Activated CD4-positive, alpha-beta T cell treated with anti-CD3 and anti-CD28 coated beads, Interleukin-2, amount 10 ng/mL, durations not matched to agents 24 days and 14 days (primary cell): ENCODE results near the gene P3H2. TPM values are rescaled to one million over a fixed set of nuclear protein-coding genes. Genes with fewer than 3 reads are reported as not detected.

ENCODE experiments used
- DNase-seq: peaks from one replicate; pipeline ENCODE4 v3.0.0; 2022
- H3K27ac Mint-ChIP-seq: one replicate; pipeline ENCODE4 v1.8.0; 2022; ENCODE audit warnings: mild to moderate bottlenecking, mixed read lengths
- H3K27me3 Mint-ChIP-seq: one replicate; pipeline ENCODE4 v1.8.0; 2022; ENCODE audit warnings: mixed read lengths
- H3K36me3 Mint-ChIP-seq: one replicate; pipeline ENCODE4 v1.8.0; 2022; ENCODE audit warnings: low read depth, mild to moderate bottlenecking, mixed read lengths
- H3K4me1 Mint-ChIP-seq: one replicate; pipeline ENCODE4 v1.8.0; 2021; ENCODE audit warnings: mixed read lengths
- H3K4me3 Mint-ChIP-seq: one replicate; pipeline ENCODE4 v1.8.0; 2022; ENCODE audit warnings: mild to moderate bottlenecking, moderate library complexity, mixed read lengths
- H3K9me3 Mint-ChIP-seq: one replicate; pipeline ENCODE4 v1.8.0; 2021; ENCODE audit warnings: mixed read lengths
- intact Hi-C: fragments of 100-400 bp; cut with micrococcal nuclease; formaldehyde crosslinking; loops from one replicate; pipeline ENCODE4 v1.15.1; 2023
- total RNA-seq: library from RNA; stranded (reverse); gene quantifications from 2 replicates; pipeline ENCODE4 v1.2.3, GENCODE V29; 2022

P3H2 gene
- total RNA-seq, 1 donor from 2014 or later = not detected

DNA sequence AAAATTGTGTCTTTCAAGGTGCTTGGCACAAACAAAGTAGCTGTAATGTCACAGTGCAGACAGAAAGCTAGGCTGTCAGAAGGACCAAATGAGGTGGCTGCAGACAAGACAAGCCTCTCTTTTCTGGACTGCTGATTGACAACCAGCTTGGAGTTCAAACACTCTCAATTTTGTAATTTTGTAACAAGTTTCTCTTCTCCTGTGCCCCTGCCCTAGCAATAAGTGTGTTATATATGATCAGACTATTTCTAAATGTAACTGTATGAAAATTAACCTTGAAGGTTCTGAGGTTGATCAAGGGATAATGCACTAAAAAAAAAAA is 172.0 kb downstream of the P3H2 start:
- intact Hi-C loops = loop anchor here (1.0 to 10.0 kb wide), 2 partner anchors 444 to 678 kb away; no protein-coding TSS in a partner anchor
- no peak overlapping the region for H3K27ac Mint-ChIP-seq

DNA sequence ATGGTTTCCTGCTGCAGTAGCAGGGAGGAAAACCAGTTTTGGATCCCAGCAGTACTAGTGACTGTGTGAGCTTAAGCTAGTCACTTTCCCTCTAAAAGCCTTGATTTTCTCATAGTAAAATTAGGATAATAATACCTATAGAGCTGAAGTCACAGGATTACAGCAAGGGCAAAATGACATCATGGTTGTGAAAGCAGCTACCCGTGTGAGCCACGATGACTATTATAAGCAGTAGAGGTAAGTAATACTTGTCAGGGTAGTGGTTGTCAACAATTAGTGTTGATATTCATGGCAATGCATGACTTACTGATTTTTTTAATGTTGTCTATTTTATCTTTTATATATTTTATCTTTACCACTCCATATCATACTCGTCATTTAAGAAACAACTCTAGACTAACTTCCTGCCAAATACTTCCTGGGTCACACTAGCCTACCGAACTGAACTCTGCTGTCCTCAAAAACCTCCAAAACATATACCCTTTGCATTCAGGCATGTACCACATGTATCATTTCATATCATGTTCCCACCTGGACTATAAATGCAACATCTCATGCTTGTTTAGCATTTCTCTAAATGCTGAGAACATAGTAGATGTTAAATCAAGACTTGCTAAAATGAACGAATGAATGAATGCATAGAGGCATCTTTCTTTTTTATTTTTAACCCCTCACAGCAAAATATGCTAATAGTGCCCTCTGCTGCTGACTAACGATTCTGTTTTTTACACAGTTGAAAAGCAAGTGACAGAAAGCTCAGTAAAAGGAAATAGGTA is 172.6 kb downstream of the P3H2 start:
- H3K27ac Mint-ChIP-seq = peak overlapping the region; percentile 38
- H3K36me3 Mint-ChIP-seq = no peaks in the 10 kb centered on the region
- intact Hi-C loops = loop anchor here (1.0 to 10.0 kb wide), 2 partner anchors 443 to 678 kb away; no protein-coding TSS in a partner anchor
- H3K27me3 Mint-ChIP-seq = peaks cover 5% of the 10 kb centered on the region
- peaks cover 3% of the 10 kb centered on the region for H3K4me1 Mint-ChIP-seq
- DNase-seq = peak; percentile 75
- no peaks in the 10 kb centered on the region for H3K9me3 Mint-ChIP-seq
- peak overlapping the region; percentile 24 for H3K4me3 Mint-ChIP-seq

More for the DNA sequence above, 172.0 kb downstream of the P3H2 start:
- peaks cover 3% of the 10 kb centered on the region for H3K4me1 Mint-ChIP-seq
- H3K9me3 Mint-ChIP-seq = no peaks in the 10 kb centered on the region
- H3K4me3 Mint-ChIP-seq = no peak overlapping the region
- H3K27me3 Mint-ChIP-seq = peaks cover 5% of the 10 kb centered on the region
- DNase-seq = no peak
- H3K36me3 Mint-ChIP-seq = no peaks in the 10 kb centered on the region

GRCh38 chr3:189947068-189947467 is 173.6 kb downstream of the P3H2 start:
- peaks cover 3% of the 10 kb centered on the region for H3K4me1 Mint-ChIP-seq
- H3K27me3 Mint-ChIP-seq = peaks cover 4% of the 10 kb centered on the region
- DNase-seq = no peak
- no peaks in the 10 kb centered on the region for H3K9me3 Mint-ChIP-seq
- H3K36me3 Mint-ChIP-seq = no peaks in the 10 kb centered on the region
- no peak overlapping the region for H3K4me3 Mint-ChIP-seq
- no peak overlapping the region for H3K27ac Mint-ChIP-seq
- intact Hi-C loops = loop anchor here (10.0 kb wide), 1 partner anchor 442 kb away; no protein-coding TSS in a partner anchor

- no peak overlapping the region for H3K4me3 Mint-ChIP-seq
- no peak overlapping the region for H3K27ac Mint-ChIP-seq
- DNase-seq = no peak
Measured at GRCh38 chr3:189945935-189946709, 174.6 kb downstream of the P3H2 start.

GRCh38 chr3:189944285-189945145 is 176.2 kb downstream of the P3H2 start:
- H3K4me1 Mint-ChIP-seq = peaks cover 3% of the 10 kb centered on the region
- H3K27ac Mint-ChIP-seq = no peak overlapping the region
- no peak for DNase-seq
- H3K36me3 Mint-ChIP-seq = no peaks in the 10 kb centered on the region
- no peak overlapping the region for H3K4me3 Mint-ChIP-seq
- intact Hi-C loops = loop anchor here (10.0 kb wide), 1 partner anchor 440 kb away; no protein-coding TSS in a partner anchor
- H3K9me3 Mint-ChIP-seq = no peaks in the 10 kb centered on the region
- no peaks in the 10 kb centered on the region for H3K27me3 Mint-ChIP-seq

More at GRCh38 chr3:189945935-189946709, 174.6 kb downstream of the P3H2 start:
- H3K9me3 Mint-ChIP-seq = no peaks in the 10 kb centered on the region
- H3K36me3 Mint-ChIP-seq = no peaks in the 10 kb centered on the region
- H3K4me1 Mint-ChIP-seq = peaks cover 3% of the 10 kb centered on the region
- intact Hi-C loops = loop anchor here (10.0 kb wide), 1 partner anchor 441 kb away; no protein-coding TSS in a partner anchor
- no peaks in the 10 kb centered on the region for H3K27me3 Mint-ChIP-seq

DNA sequence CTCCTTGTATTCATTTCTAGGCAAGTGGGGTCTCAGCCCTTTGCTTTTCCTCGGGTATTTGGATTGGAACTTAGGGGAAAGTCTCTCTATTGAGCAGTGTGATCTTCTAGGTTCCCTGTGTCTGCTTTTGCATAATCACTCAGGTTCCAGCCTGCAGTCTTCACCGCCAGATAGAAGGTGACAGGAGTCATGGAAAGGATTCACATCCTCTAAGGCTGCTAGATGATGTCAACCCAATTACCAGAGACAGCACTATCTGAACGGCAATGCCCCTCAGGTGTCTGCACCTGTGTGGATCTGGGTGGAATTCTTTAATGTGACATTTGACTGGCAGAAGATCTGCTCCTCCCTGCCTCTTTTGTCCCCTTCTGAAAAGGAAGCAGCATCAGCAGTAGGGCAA is 177.7 kb downstream of the P3H2 start:
- intact Hi-C loops = loop anchor here (10.0 kb wide), 1 partner anchor 438 kb away; no protein-coding TSS in a partner anchor
- H3K27me3 Mint-ChIP-seq = no peaks in the 10 kb centered on the region
- no peaks in the 10 kb centered on the region for H3K9me3 Mint-ChIP-seq
- H3K27ac Mint-ChIP-seq = no peak overlapping the region
- no peaks in the 10 kb centered on the region for H3K36me3 Mint-ChIP-seq
- no peaks in the 10 kb centered on the region for H3K4me1 Mint-ChIP-seq
- DNase-seq = peak; percentile 50
- H3K4me3 Mint-ChIP-seq = no peak overlapping the region

DNA sequence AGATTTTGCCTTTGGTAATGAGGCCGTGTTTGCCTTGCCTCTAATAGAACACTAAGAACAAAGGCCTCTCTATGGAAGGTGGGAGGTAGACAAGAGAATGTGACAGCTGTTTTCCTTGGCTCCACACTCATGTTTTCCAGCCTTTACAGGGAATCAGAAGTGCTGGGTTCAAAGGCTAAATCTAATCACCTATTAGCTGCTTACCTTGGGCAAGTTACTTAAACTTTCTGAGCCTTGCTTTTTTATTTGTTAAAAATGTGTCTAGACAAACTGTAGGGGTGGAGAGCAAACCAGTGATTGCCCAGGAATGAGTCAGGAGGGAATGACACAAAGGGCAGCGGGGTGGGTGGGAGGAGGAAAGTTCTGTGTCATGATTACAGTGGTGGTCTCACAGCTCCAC is 179.0 kb downstream of the P3H2 start:
- intact Hi-C loops = loop anchor here (10.0 kb wide), 1 partner anchor 437 kb away; no protein-coding TSS in a partner anchor
- DNase-seq = peak; percentile 25
- Mint-ChIP-seq H3K27me3 (no peaks in the 10 kb centered on the region), H3K9me3 (no peaks in the 10 kb centered on the region), H3K36me3 (no peaks in the 10 kb centered on the region), H3K27ac (no peak overlapping the region), H3K4me1 (no peaks in the 10 kb centered on the region), H3K4me3 (no peak overlapping the region)

GRCh38 chr3:189941125-189941524 is 179.6 kb downstream of the P3H2 start:
- DNase-seq = peak; percentile 49
- Mint-ChIP-seq H3K36me3 (no peaks in the 10 kb centered on the region), H3K4me3 (no peak overlapping the region), H3K4me1 (no peaks in the 10 kb centered on the region), H3K27ac (no peak overlapping the region), H3K27me3 (no peaks in the 10 kb centered on the region), H3K9me3 (no peaks in the 10 kb centered on the region)
- intact Hi-C loops = loop anchor here (10.0 kb wide), 1 partner anchor 436 kb away; no protein-coding TSS in a partner anchor

GRCh38 chr3:189937302-189938127 is 183.2 kb downstream of the P3H2 start:
- H3K4me1 Mint-ChIP-seq = no peaks in the 10 kb centered on the region
- H3K4me3 Mint-ChIP-seq = no peak overlapping the region
- no peaks in the 10 kb centered on the region for H3K36me3 Mint-ChIP-seq
- intact Hi-C loops = no loop called here
- H3K27ac Mint-ChIP-seq = no peak overlapping the region
- H3K27me3 Mint-ChIP-seq = no peaks in the 10 kb centered on the region
- no peak for DNase-seq
- H3K9me3 Mint-ChIP-seq = peaks cover 7% of the 10 kb centered on the region

GRCh38 chr3:189936201-189936945 is 184.3 kb downstream of the P3H2 start:
- peaks cover 7% of the 10 kb centered on the region for H3K9me3 Mint-ChIP-seq
- H3K27me3 Mint-ChIP-seq = no peaks in the 10 kb centered on the region
- no peak for DNase-seq
- intact Hi-C loops = no loop called here
- no peak overlapping the region for H3K27ac Mint-ChIP-seq
- H3K4me1 Mint-ChIP-seq = no peaks in the 10 kb centered on the region
- no peaks in the 10 kb centered on the region for H3K36me3 Mint-ChIP-seq
- H3K4me3 Mint-ChIP-seq = no peak overlapping the region

GRCh38 chr3:189927975-189928895 is 192.5 kb downstream of the P3H2 start:
- Mint-ChIP-seq H3K9me3 (peaks cover 7% of the 10 kb centered on the region), H3K4me3 (no peak overlapping the region), H3K36me3 (no peaks in the 10 kb centered on the region), H3K27ac (no peak overlapping the region), H3K4me1 (peaks cover 12% of the 10 kb centered on the region), H3K27me3 (no peaks in the 10 kb centered on the region)
- DNase-seq = no peak
- intact Hi-C loops = no loop called here
